ENCODE results near the gene ZP3. TPM values are rescaled to one million over a fixed set of nuclear protein-coding genes. Genes with fewer than 3 reads are reported as not detected.
A peak's percentile ranks its signal among the peaks of the same experiment; 100 is the strongest.
"Not testable (repeated sequence)": the region's sequence is repeated elsewhere in the genome, so short reads cannot be mapped to it uniquely, and the experiment has no call there.

ZP3 gene
- polyA plus RNA-seq, 1 donor (not counting 4 experiments of a cell fraction or from before 2014, with no cell fraction given) = 6.9 TPM

DNA sequence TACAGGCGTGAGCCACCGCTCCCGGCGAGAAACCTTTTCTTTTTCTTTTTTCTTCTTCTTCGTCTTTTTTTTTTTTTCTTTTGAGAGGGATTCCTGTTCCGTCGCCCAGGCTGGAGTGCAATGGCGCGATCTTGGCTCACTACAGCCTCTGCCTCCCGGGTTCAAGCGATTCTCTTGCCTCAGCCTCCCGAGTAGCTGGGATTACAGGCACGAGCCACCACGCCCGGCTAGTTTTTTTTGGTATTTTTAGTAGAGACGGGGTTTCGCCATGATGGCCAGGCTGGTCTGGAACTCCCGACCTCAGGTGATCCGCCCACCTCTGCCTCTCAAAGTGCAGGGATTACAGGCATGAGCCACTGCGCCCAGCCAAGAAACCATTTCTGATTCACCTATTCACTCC is 36.0 kb downstream of the ZP3 start:
- H3K36me3 ChIP-seq (ENCODE audit: control insufficient read depth in 2 of 2, extremely low read depth in 1 of 2, insufficient read depth in 2 of 2, low read length in 2 of 2); H3K9ac ChIP-seq (ENCODE audit: control insufficient read depth, extremely low read depth, insufficient read depth, low read length); DNase-seq (ENCODE audit: low read depth, low spot score); H3K27me3 ChIP-seq (ENCODE audit: control insufficient read depth, extremely low read depth, insufficient read depth, low read length); dilution Hi-C loops (cut with MboI; ENCODE audit: extremely low pct_ligation_motif_present, low sequenced_read_pairs); H4K20me1 ChIP-seq (ENCODE audit: control insufficient read depth, extremely low read depth, insufficient read depth, low read length); H3K4me2 ChIP-seq (ENCODE audit: control insufficient read depth, extremely low read depth, insufficient read depth, low read depth, low read length); H3K9me3 ChIP-seq (ENCODE audit: control insufficient read depth, low read depth, low read length); H3K27ac ChIP-seq (ENCODE audit: control insufficient read depth, insufficient read depth, low read length); H3K4me1 ChIP-seq (ENCODE audit: control insufficient read depth, extremely low read depth, insufficient read depth, low read length); H3K9me1 ChIP-seq (ENCODE audit: control insufficient read depth, extremely low read depth, insufficient read depth, low read length); H2AFZ ChIP-seq (ENCODE audit: control insufficient read depth, low read length); H3K79me2 ChIP-seq (ENCODE audit: control insufficient read depth, insufficient read depth, low read length); H3K4me3 ChIP-seq (ENCODE audit: control insufficient read depth in 2 of 3, extremely low read depth in 1 of 3, insufficient read depth in 2 of 3, low read depth in 1 of 3, low read length in 3 of 3); FAIRE-seq: not testable (repeated sequence)

DNA sequence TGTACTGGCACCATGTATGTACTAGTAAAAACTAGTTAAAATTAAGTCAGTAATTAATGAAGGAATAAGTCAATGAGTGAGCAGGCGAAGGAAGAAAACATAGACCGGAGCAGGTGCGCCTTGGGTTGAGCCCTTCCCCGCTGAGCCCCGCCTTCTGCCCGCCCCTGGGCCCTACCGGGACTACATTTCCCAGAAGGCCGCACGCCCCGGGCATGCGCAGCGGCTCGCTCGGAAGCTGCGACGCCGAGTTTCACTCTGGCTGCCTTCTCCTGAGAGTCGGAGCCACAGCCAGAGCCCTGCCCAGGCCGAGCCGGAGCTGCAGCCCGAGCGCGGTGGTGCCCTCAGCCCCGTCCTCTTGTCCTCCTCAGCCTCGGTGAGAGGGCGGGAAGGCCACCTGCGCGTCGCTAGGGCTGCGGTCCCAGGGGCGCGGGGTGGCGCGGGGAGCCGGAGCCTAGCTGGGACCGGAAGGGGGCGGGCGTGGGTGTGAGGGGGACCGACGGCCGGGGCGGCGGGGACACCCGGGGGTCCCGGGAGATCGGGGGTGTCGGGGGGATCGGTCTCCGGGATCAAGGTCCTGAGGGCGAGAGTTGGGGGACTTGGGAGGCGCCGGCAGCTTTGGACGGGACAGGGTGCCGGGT is 36.8 kb downstream of the ZP3 start, which contains the start of gene DTX2:
TSS of gene DTX2 (plus strand) at position 246 of the 638 bp plus-strand sequence. CDS start 18,801 bp downstream, outside the sequence.
- Histone ChIP-seq H3K79me2 (ENCODE audit: control insufficient read depth, insufficient read depth, low read length) (peaks cover 10% of the 10 kb centered on the region), H3K4me3 (ENCODE audit: control insufficient read depth in 2 of 3, extremely low read depth in 1 of 3, insufficient read depth in 2 of 3, low read depth in 1 of 3, low read length in 3 of 3) (peak within 1 kb of the TSS in 2 of 3 experiments; percentile 44 to 49), H3K9ac (ENCODE audit: control insufficient read depth, extremely low read depth, insufficient read depth, low read length) (peak within 1 kb of the TSS; percentile 56)
- H3K27ac ChIP-seq (ENCODE audit: control insufficient read depth, insufficient read depth, low read length); DNase-seq (ENCODE audit: low read depth, low spot score); FAIRE-seq; H4K20me1 ChIP-seq (ENCODE audit: control insufficient read depth, extremely low read depth, insufficient read depth, low read length); H3K9me1 ChIP-seq (ENCODE audit: control insufficient read depth, extremely low read depth, insufficient read depth, low read length); H3K4me1 ChIP-seq (ENCODE audit: control insufficient read depth, extremely low read depth, insufficient read depth, low read length); H3K36me3 ChIP-seq (ENCODE audit: control insufficient read depth in 2 of 2, extremely low read depth in 1 of 2, insufficient read depth in 2 of 2, low read length in 2 of 2); H3K27me3 ChIP-seq (ENCODE audit: control insufficient read depth, extremely low read depth, insufficient read depth, low read length); H3K9me3 ChIP-seq (ENCODE audit: control insufficient read depth, low read depth, low read length); H3K4me2 ChIP-seq (ENCODE audit: control insufficient read depth, extremely low read depth, insufficient read depth, low read depth, low read length); H2AFZ ChIP-seq (ENCODE audit: control insufficient read depth, low read length); dilution Hi-C loops (cut with MboI; ENCODE audit: extremely low pct_ligation_motif_present, low sequenced_read_pairs): not testable (repeated sequence)

GRCh38 chr7:76462271-76462882 is 37.6 kb downstream of the ZP3 start:
- H3K27ac ChIP-seq (ENCODE audit: control insufficient read depth, insufficient read depth, low read length); H3K9me3 ChIP-seq (ENCODE audit: control insufficient read depth, low read depth, low read length); H3K4me3 ChIP-seq (ENCODE audit: control insufficient read depth in 2 of 3, extremely low read depth in 1 of 3, insufficient read depth in 2 of 3, low read depth in 1 of 3, low read length in 3 of 3); FAIRE-seq; H3K9me1 ChIP-seq (ENCODE audit: control insufficient read depth, extremely low read depth, insufficient read depth, low read length); H3K27me3 ChIP-seq (ENCODE audit: control insufficient read depth, extremely low read depth, insufficient read depth, low read length); H3K4me2 ChIP-seq (ENCODE audit: control insufficient read depth, extremely low read depth, insufficient read depth, low read depth, low read length); H3K9ac ChIP-seq (ENCODE audit: control insufficient read depth, extremely low read depth, insufficient read depth, low read length); H2AFZ ChIP-seq (ENCODE audit: control insufficient read depth, low read length); H4K20me1 ChIP-seq (ENCODE audit: control insufficient read depth, extremely low read depth, insufficient read depth, low read length); DNase-seq (ENCODE audit: low read depth, low spot score); dilution Hi-C loops (cut with MboI; ENCODE audit: extremely low pct_ligation_motif_present, low sequenced_read_pairs); H3K4me1 ChIP-seq (ENCODE audit: control insufficient read depth, extremely low read depth, insufficient read depth, low read length); H3K36me3 ChIP-seq (ENCODE audit: control insufficient read depth in 2 of 2, extremely low read depth in 1 of 2, insufficient read depth in 2 of 2, low read length in 2 of 2): not testable (repeated sequence)
- H3K79me2 ChIP-seq (ENCODE audit: control insufficient read depth, insufficient read depth, low read length) = peaks cover 13% of the 10 kb centered on the region

DNA sequence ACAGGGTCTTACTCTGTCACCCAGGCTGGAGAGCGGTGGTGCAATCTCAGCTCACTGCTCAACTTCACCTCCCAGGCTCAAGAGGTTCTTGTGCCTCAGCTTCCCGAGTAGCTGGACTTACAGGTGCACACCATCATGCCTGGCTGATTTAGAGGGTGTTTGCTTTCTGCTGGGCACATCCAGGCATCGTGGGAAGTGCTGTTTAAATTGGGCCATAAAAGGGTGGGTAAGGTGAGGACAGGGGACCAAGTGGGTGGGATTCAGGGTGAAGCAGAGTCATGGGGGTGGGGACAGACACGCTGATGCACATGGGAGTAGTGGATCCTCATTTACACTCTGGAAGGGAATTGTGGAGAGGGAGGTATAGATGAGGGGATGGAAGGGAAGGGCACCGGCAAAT is 40.2 kb downstream of the ZP3 start:
- H3K4me2 ChIP-seq (ENCODE audit: control insufficient read depth, extremely low read depth, insufficient read depth, low read depth, low read length); H3K9me1 ChIP-seq (ENCODE audit: control insufficient read depth, extremely low read depth, insufficient read depth, low read length); FAIRE-seq; dilution Hi-C loops (cut with MboI; ENCODE audit: extremely low pct_ligation_motif_present, low sequenced_read_pairs); H3K4me1 ChIP-seq (ENCODE audit: control insufficient read depth, extremely low read depth, insufficient read depth, low read length); H3K9ac ChIP-seq (ENCODE audit: control insufficient read depth, extremely low read depth, insufficient read depth, low read length); H3K27ac ChIP-seq (ENCODE audit: control insufficient read depth, insufficient read depth, low read length); H4K20me1 ChIP-seq (ENCODE audit: control insufficient read depth, extremely low read depth, insufficient read depth, low read length); H2AFZ ChIP-seq (ENCODE audit: control insufficient read depth, low read length); H3K9me3 ChIP-seq (ENCODE audit: control insufficient read depth, low read depth, low read length); H3K4me3 ChIP-seq (ENCODE audit: control insufficient read depth in 2 of 3, extremely low read depth in 1 of 3, insufficient read depth in 2 of 3, low read depth in 1 of 3, low read length in 3 of 3); H3K27me3 ChIP-seq (ENCODE audit: control insufficient read depth, extremely low read depth, insufficient read depth, low read length); DNase-seq (ENCODE audit: low read depth, low spot score); H3K36me3 ChIP-seq (ENCODE audit: control insufficient read depth in 2 of 2, extremely low read depth in 1 of 2, insufficient read depth in 2 of 2, low read length in 2 of 2): not testable (repeated sequence)
- peaks cover 18% of the 10 kb centered on the region for H3K79me2 ChIP-seq (ENCODE audit: control insufficient read depth, insufficient read depth, low read length)

GRCh38 chr7:76465950-76466349 is 41.2 kb downstream of the ZP3 start:
- H3K9me1 ChIP-seq (ENCODE audit: control insufficient read depth, extremely low read depth, insufficient read depth, low read length); H3K4me3 ChIP-seq (ENCODE audit: control insufficient read depth in 2 of 3, extremely low read depth in 1 of 3, insufficient read depth in 2 of 3, low read depth in 1 of 3, low read length in 3 of 3); H3K9me3 ChIP-seq (ENCODE audit: control insufficient read depth, low read depth, low read length); H4K20me1 ChIP-seq (ENCODE audit: control insufficient read depth, extremely low read depth, insufficient read depth, low read length); H3K4me1 ChIP-seq (ENCODE audit: control insufficient read depth, extremely low read depth, insufficient read depth, low read length); H3K27me3 ChIP-seq (ENCODE audit: control insufficient read depth, extremely low read depth, insufficient read depth, low read length); DNase-seq (ENCODE audit: low read depth, low spot score); H3K4me2 ChIP-seq (ENCODE audit: control insufficient read depth, extremely low read depth, insufficient read depth, low read depth, low read length); H3K36me3 ChIP-seq (ENCODE audit: control insufficient read depth in 2 of 2, extremely low read depth in 1 of 2, insufficient read depth in 2 of 2, low read length in 2 of 2); H3K27ac ChIP-seq (ENCODE audit: control insufficient read depth, insufficient read depth, low read length); dilution Hi-C loops (cut with MboI; ENCODE audit: extremely low pct_ligation_motif_present, low sequenced_read_pairs); H2AFZ ChIP-seq (ENCODE audit: control insufficient read depth, low read length); H3K9ac ChIP-seq (ENCODE audit: control insufficient read depth, extremely low read depth, insufficient read depth, low read length): not testable (repeated sequence)
- FAIRE-seq = peak; percentile 90
- H3K79me2 ChIP-seq (ENCODE audit: control insufficient read depth, insufficient read depth, low read length) = peaks cover 20% of the 10 kb centered on the region
